GM21447 (cell line): Measurements from ENCODE around the gene EIF3B.
"Not testable (repeated sequence)": the region's sequence is repeated elsewhere in the genome, so short reads cannot be mapped to it uniquely, and the experiment has no call there.

Source experiments
- ATAC-seq: cut with Tn5 transposase; IDR thresholded peaks from one replicate; pipeline ENCODE4 v1.9.1; 2021; ENCODE audit not compliant: unreplicated experiment

Gene EIF3B

DNA sequence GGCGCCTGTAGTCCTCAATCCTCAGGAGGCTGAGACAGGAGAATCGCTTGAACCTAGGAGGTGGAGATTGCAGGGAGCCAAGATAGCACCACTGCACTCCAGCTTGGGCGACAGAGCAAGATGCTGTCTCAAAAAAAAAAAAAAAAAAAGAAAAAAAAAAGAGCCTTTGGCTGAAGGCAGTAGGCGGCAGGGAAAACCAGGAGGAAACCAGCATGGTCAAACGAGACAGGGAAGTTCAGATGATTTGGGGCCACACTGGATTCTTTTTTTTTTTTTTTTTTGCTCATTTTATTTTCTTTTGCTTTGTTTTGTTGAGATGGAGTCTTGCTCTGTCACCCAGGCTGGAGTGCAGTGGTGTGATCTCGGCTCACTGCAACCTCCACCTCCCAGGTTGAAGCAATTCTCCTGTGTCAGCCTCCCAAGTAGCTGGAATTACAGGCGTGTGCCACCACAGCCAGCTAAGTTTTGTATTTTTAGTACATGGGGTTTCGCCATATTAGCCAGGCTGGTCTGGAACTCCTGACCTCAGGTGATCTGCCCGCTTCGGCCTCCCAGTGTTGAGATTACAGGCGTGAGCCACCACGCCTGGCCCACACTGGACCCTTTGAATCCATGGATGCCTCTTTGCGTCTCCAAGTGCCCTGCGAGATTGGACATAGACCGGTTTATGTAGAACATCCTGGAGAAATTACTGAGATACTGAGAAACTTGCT lies 7.1 kb upstream of the EIF3B start:
- not testable (repeated sequence) for ATAC-seq

- ATAC-seq, result no peak
Observed at GRCh38 chr7:2350055-2350454, 4.6 kb upstream of the EIF3B start.

- ATAC-seq, result no peak
Observed at GRCh38 chr7:2350861-2351260, 3.8 kb upstream of the EIF3B start.

DNA sequence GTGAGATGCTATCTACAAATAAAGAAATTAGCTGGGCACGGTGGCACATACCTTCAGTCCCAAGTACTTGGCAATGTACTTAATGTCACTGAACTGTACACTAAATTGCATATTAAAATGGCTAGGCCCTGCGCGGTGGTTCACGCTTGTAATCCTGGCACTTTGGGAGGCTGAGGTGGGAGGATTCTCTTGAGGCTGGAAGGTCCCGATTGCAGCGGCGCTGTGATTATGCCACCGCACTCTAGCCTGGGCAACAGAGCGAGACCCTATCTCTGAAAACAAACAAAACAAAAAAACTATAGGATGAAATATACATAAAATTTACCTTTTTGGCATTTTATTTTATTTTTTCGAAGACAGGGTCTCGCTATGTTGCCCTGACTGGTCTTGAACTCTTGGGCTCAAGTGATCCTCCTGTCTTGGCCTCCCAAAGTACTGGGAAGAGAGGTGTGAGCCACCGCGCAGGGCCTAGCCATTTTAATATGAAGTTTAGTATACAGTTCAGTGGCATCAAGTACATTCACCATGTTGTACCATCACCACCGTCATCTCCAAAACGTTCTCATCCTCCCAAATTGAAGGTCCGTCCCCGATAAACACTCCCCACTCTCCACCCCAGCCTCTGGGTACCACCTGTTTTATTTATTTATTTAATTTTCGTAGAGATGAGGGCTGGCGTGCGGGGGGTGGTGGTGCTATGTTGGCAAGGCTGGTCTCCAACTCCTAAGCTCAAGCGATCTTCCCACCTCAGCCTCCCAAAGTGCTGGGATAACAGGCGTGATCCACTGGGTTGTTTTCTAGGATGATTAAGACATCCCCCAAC lies 1.3 kb upstream of the EIF3B start:
- ATAC-seq, result no peak

GRCh38 chr7:2353936-2354185 lies 766 bp upstream of the EIF3B start:
- peak; percentile 50 for ATAC-seq

- peak; percentile 3 for ATAC-seq
Observed at GRCh38 chr7:2354939-2355704, 495 bp downstream of the EIF3B start.

GRCh38 chr7:2355705-2356008 lies 1.0 kb downstream of the EIF3B start:
- ATAC-seq, result no peak

DNA sequence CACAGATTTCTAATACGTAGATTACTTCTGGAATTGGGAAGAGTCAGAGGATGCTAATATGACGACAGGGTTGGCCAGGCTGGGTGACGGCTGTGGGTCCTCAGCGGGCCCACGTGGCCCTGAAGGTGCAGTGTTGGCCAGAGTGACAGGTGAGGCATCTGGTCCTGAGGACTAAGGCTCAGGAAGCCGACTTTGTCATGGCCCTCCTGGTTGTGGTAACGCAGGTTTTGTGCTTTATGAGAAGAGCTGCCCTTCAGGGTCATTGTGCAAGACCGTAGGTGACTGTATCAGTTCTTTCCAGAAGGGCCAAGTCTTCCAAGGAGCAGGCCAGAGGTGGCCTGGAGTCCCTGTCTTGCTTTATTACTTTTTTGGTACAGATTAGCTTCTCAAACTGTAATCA lies 2.5 kb downstream of the EIF3B start:
- no peak for ATAC-seq

DNA sequence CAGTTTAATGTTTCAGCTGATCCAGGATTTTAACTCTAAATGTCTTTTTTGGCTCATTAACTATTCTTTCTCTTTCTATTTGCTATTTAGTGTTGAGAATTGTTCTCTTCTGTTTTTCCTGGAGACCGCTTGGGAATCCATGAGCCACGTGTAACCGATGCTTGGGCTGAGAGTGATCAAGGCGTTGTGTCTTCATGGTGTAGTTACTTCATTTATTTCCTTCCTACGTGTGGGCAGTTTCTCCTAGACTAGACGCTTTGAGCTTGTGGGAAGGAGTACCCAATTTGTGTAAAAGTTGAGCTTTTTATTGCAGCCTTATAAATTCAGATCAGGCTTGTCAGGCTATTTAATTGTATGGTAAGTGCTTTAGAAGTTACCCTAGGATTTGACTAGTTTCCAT lies 2.9 kb downstream of the EIF3B start:
- ATAC-seq, result no peak

- ATAC-seq, result no peak
Observed at GRCh38 chr7:2358968-2359527, 4.4 kb downstream of the EIF3B start.

- ATAC-seq, result no peak
Observed at GRCh38 chr7:2359610-2360009, 5.0 kb downstream of the EIF3B start.

- no peak for ATAC-seq
Observed at GRCh38 chr7:2360796-2361195, 6.2 kb downstream of the EIF3B start.

DNA sequence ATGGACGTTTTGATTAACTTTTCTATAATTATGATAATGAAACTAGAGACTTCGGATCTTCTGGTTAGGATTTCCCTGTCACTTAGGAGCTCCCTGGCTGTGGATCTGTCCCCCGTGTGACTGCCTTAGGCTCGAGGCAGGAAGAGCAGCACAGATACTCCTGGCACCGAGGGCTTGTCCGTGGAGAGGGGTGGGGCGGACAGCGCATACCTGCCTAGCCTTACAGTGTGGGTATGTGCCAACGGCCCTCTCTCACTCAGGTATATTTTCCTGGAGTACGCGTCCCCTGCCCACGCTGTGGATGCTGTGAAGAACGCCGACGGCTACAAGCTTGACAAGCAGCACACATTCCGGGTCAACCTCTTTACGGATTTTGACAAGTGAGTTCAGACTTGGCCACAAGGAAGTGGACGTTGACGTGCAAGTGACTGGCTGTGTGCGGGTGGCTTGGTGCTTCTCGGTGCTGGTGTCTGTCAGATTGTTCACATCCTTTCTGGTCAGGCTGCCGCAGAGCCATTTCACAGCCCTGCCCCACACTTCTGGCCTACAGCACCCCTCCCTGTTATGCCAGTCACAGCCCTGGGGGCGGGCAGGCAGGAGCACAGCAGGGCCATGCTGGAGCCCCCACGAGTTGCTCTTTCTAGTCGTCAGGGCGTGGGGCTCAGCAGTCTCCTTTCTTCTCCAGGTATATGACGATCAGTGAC lies 7.9 kb downstream of the EIF3B start:
- ATAC-seq, result no peak

GRCh38 chr7:2369139-2369538 lies 14.5 kb downstream of the EIF3B start:
- no peak for ATAC-seq

DNA sequence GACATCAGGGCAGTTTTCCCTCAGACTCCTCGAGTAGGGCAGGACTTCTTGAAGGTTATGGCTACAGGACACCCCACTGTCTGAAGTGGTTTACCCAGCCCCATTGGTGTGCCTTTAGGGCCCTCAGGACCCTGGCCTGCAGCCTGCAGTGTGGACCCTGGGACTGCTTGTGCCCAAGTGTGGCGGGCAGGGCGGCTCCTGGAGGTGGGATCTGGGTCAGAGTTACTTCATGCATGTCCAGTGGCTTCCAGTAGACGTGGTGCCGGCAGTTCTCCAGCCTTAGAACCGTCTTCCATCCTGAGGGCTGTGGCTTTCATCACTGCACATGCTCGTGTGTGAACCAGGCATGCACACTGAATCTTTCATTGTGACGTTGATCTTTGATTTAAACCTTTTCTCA lies 16.7 kb downstream of the EIF3B start:
- no peak for ATAC-seq

DNA sequence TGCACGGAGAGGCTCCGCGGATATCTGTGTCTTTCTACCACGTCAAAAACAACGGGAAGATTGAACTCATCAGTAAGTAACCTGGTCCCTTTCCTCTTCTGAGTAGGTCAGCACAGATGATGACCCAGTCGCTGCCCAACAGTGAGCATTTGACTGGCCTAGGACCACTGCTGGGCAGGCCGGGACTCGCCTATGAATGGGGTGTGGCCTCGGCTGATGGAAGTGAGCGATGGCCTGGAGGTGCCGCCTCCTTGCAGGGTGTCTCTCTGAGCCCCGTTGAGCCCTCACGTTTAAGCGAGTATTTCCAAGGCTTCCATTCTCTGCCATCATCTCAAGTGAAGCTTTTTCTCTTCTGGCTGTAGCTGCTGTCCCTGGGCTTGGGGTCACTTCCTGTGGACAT lies 18.1 kb downstream of the EIF3B start:
- ATAC-seq, result no peak

DNA sequence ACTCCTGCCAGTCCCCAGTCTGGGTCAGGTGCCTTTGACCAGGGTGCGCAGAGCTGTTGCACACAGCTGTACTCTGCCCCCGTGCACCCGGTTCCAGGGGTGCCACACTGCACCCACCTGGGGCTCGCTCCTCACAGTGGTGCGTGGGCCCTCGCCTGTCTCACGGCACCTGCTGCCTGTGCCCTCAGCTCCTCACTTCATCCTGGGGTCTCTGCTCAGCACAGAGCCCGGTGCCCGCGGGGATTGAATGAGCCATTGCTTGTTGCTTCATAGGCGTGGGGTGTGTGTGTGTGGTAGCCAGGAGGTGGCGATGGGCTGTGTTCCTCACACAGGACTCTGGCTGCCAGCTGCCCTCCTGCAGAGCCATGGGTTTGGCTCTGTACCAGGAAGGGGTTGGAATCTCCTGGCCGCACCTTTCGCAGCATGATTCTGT lies 18.5 kb downstream of the EIF3B start:
- ATAC-seq, result no peak

DNA sequence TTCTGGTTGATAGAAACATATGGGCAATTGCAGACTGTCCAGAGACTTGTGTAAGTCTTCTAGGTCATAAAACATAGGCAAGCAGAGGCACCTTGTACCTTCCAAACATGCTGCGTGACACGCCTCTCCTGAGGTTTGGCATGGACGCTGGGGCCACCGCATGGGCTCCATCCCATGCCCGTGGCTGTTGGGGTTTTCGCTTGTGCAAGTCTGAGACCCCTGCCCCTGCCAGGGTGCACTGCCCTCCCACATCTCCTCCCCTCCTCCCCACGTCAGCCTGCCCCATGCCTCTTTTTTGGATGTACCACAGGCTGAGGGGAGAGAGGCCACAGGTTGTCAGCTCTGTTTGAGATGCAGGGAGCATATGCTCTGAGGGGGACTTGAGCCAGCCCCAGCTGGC lies 19.0 kb downstream of the EIF3B start:
- ATAC-seq, result no peak

GRCh38 chr7:2374401-2374800 lies 19.8 kb downstream of the EIF3B start:
- ATAC-seq, result no peak

GRCh38 chr7:2374830-2375728 lies 20.5 kb downstream of the EIF3B start:
- no peak for ATAC-seq
